ENCODE results near the gene ZNF283.

The ZNF283 gene

DNA sequence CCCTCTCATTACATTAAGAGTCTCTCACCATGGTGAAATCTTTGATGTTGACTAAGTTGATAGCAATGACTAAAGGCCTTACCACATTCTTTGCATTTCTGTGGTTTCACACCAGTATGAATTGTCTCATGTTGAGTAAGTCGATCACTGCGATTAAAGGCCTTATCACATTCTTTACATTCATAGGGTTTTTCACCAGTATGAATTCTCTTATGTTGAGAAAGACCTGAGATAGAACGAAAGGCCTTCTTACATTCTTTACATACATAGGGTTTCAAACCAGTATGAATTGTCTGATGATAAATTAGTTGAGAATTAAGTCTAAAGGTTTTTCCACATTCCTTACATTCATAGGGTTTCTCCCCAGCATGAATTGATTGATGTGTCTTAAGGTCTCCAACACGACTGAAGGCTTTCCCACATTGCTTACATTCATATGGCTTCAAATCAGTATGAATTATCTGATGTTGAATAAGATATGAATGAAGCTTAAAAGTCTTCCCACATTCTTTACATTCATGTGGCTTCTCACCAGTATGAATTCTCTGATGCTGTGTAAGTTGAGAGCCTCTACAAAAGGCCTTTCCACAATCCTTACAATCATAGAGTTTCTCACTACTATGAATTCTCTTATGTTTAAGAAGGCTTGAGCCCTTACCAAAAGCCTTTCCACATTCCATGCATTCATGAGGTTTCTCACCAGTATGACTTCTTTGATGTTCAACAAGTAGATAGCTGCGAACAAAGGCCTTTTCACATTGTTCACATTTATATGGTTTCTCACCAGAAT lies 45.6 kb downstream of the ZNF283 start:
- no peak for DNase-seq

DNA sequence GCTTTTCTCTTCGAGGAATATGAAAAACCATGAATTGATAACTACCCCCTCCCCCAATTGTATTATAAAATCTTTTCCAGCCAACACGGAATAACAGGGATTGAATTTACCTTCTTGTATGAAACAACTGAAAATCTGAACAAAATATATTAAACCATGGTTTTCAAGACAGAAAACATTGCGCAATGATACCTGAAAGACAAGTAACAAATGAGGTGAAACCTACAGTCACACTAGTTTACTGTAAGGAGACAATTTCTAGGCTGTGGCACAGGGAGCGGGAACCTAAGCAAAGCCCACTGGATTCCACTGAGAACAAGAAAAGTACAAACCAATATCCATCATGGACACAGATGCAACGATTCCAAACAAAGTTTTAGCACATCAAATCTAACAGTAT lies 53.4 kb downstream of the ZNF283 start:
- no peak for DNase-seq

- DNase-seq: no peak
These were observed 56.7 kb downstream of the ZNF283 start, which contains the start of gene ZNF404 for GRCh38 chr19:43883864-43884263. TSS of gene ZNF404 (minus strand) at chr19:43883964.

GRCh38 chr19:43895727-43896308 lies 68.7 kb downstream of the ZNF283 start:
- DNase-seq: no peak

Measured in NCI-H446 (cell line).